Body of pancreas (tissue), 4 donors: ENCODE measurements around the gene TBL1XR1. TPM values are rescaled to one million over a fixed set of nuclear protein-coding genes. Genes with fewer than 3 reads are reported as not detected.

ENCODE experiments used
- ATAC-seq: fragments of 150-250 bp; one replicate; pipeline ENCODE4 v1.9.1; 2016
- DNase-seq, 4 donors: peaks; one replicate each; pipeline ENCODE4 v3.0.0-alpha.2; 2019
- H3K27ac ChIP-seq, 4 donors: fragments of 200-600 bp; sonication (generic); 1 replicate in 3 of 4; 2 replicates in 1 of 4; pipeline versions ENCODE4 v1.5.1 to v1.6.1; 2016 to 2019; ENCODE audit warnings: mild to moderate bottlenecking in 1 of 4, mixed read lengths in 1 of 4, moderate library complexity in 1 of 4
- H3K27me3 ChIP-seq, 2 donors: fragments of 200-600 bp; sonication (generic); one replicate each; pipeline ENCODE4 v1.6.0; 2016; ENCODE audit warnings: mild to moderate bottlenecking in 1 of 2
- H3K36me3 ChIP-seq, 2 donors: fragments of 200-600 bp; sonication (generic); replicated peaks in 1 of 2; 2 replicates each; pipeline ENCODE4 v1.5.1; 2016; ENCODE audit warnings: low read depth in 2 of 2; ENCODE audit not compliant: insufficient read depth in 1 of 2
- H3K4me1 ChIP-seq: fragments of 200-600 bp; sonication (generic); one replicate; pipeline ENCODE4 v1.6.0; 2016
- H3K4me3 ChIP-seq, 2 donors: fragments of 200-600 bp; sonication (generic); 1 replicate in 1 of 2; 2 replicates in 1 of 2; pipeline ENCODE4 v1.5.1; 2016 to 2019
- H3K9me3 ChIP-seq, 3 donors: fragments of 200-600 bp; sonication (generic); 1 replicate in 2 of 3; 2 replicates in 1 of 3; pipeline ENCODE4 v1.5.1; 2016
- POLR2A ChIP-seq, 3 donors: fragments of 450-650 bp; IDR thresholded peaks; one replicate each; pipeline ENCODE4 v1.6.1; 2016; ENCODE audit warnings: antibody characterized with exemption in 3 of 3, mild to moderate bottlenecking in 2 of 3
- WGBS, 2 donors: methylation state at CpG; one replicate each; pipeline ENCODE4 v1.1.5; 2017; 5-methylcytosine and 5-hydroxymethylcytosine counted together
- intact Hi-C: fragments of 100-400 bp; cut with DNase I; formaldehyde crosslinking; loops from one replicate; pipeline ENCODE4 v1.15.1; 2023
- total RNA-seq, 2 donors: library from RNA; depleted of rRNA; stranded (reverse); fragments of >200 nt; gene quantifications; one replicate each; pipeline ENCODE4 v1.1.0, GENCODE V29; 2016
- TF ChIP-seq, protein P1 (sequence below), 7 experiments: fragments of 450-650 bp in 4 of 7; fragments of 200-600 bp in 3 of 7; sonication (generic) in 3 of 7; IDR thresholded peaks; one replicate each; pipeline ENCODE4 v1.5.1; 2016 to 2019; ENCODE audit warnings: antibody characterized with exemption in 7 of 7

TBL1XR1 gene
- total RNA-seq, 2 donors from 2014 or later = 34.3 to 57.9 TPM

DNA sequence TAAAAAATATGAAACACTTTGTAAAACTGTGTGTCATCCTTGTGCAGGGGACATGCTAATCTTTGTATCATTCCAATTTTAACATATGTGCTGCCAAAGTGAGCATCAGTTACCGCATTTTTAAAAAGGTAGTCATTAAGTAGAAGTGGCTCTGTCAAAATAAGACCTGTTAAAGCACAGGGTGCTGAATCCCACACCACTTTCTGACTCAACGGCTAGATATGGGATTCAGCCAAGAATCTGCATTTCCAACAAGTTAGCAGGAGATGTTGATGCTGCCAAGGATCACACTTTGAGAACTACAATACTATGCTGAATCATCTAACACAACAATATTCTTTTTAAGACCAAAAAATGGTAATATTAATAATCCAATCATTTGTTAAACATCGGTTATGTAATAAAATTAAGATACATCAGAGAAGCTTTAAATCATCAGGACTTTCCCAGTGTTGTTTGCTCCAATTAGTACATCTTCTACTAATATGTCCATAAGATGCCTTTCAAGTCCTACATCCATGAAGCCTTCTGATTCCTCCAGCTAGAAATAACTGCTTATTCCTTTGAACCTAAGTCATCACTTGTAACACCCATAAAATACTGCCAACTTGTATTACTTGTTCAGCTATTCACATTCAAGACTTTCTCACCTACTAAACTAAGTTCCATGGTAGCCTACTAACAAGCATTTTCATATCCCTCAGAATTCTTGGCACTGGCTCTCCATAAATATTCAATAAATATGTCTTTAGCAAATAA is 71.1 kb downstream of the TBL1XR1 start:
- no peak for ATAC-seq
- Histone ChIP-seq H3K27me3 (no peaks in the 10 kb centered on the region), H3K27ac (no peak overlapping the region), H3K36me3 (no peaks in the 10 kb centered on the region), H3K9me3 (no peaks in the 10 kb centered on the region), H3K4me3 (no peak overlapping the region), H3K4me1 (peaks cover 57% of the 10 kb centered on the region)
- TF ChIP-seq POLR2A (IDR thresholded peaks at IDR 0.05) = no peak
- TF ChIP-seq, protein P1, sequence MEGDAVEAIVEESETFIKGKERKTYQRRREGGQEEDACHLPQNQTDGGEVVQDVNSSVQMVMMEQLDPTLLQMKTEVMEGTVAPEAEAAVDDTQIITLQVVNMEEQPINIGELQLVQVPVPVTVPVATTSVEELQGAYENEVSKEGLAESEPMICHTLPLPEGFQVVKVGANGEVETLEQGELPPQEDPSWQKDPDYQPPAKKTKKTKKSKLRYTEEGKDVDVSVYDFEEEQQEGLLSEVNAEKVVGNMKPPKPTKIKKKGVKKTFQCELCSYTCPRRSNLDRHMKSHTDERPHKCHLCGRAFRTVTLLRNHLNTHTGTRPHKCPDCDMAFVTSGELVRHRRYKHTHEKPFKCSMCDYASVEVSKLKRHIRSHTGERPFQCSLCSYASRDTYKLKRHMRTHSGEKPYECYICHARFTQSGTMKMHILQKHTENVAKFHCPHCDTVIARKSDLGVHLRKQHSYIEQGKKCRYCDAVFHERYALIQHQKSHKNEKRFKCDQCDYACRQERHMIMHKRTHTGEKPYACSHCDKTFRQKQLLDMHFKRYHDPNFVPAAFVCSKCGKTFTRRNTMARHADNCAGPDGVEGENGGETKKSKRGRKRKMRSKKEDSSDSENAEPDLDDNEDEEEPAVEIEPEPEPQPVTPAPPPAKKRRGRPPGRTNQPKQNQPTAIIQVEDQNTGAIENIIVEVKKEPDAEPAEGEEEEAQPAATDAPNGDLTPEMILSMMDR (IDR thresholded peaks at IDR 0.05) = no peak
- WGBS, 2 donors = 67 to 74% methylated on average over 3 of the region's 3 CpGs
- no peak for DNase-seq
- intact Hi-C loops = no loop called here

DNA sequence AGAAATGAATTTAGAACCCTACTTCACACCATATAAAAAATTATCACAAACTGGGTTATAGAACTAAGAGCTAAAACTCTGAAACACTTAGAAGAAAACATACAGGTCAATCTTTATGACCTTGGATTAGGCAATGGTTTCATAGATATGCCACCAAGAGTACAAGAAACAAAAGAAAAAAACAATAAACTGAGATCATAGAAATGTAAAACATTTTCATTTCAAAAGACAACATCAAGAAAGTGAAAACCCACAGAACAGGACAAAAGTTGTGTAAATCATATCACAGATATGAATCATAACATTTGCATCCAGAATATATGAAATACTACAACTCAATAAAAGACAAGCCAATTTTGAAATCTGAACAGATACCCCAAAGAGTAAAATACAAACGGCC is 72.4 kb downstream of the TBL1XR1 start:
- H3K36me3 ChIP-seq = no peaks in the 10 kb centered on the region
- H3K4me1 ChIP-seq = peaks cover 66% of the 10 kb centered on the region
- intact Hi-C loops = no loop called here
- no peaks in the 10 kb centered on the region for H3K27me3 ChIP-seq
- H3K27ac ChIP-seq = no peak overlapping the region
- no peak for DNase-seq
- H3K4me3 ChIP-seq = no peak overlapping the region
- no peak for ATAC-seq
- 80 to 82% methylated on average over 1 of the region's 1 CpG for WGBS, 2 donors
- H3K9me3 ChIP-seq = no peaks in the 10 kb centered on the region
- TF ChIP-seq POLR2A (IDR thresholded peaks at IDR 0.05) = no peak
- TF ChIP-seq, protein P1 (IDR thresholded peaks at IDR 0.05) = no peak

DNA sequence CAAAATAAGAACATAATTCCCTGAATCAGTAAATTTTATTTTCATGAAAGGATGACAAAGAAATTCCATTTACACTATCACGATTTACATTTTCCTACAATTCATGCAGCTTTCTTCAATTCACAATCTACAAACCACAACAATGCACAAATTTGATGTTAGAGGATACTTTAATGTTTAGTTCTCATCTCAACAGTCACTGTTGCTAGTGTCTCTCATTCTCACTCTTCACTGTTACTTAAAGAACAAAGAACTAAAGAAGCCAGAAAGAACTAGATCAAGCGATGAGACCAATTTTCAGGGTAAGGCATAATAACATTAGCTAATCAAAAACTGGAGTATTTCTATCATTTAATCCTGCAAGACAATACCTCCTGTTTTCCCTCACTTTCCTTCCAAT is 73.5 kb downstream of the TBL1XR1 start:
- WGBS, 2 donors = 85 to 96% methylated on average over 2 of the region's 2 CpGs
- no peaks in the 10 kb centered on the region for H3K9me3 ChIP-seq
- no peak overlapping the region for H3K27ac ChIP-seq
- DNase-seq = no peak
- intact Hi-C loops = no loop called here
- H3K4me1 ChIP-seq = peaks cover 56% of the 10 kb centered on the region
- H3K4me3 ChIP-seq = no peak overlapping the region
- no peaks in the 10 kb centered on the region for H3K36me3 ChIP-seq
- no peak for ATAC-seq
- no peaks in the 10 kb centered on the region for H3K27me3 ChIP-seq
- TF ChIP-seq, protein P1 (IDR thresholded peaks at IDR 0.05) = no peak
- no peak for TF ChIP-seq POLR2A (IDR thresholded peaks at IDR 0.05)

DNA sequence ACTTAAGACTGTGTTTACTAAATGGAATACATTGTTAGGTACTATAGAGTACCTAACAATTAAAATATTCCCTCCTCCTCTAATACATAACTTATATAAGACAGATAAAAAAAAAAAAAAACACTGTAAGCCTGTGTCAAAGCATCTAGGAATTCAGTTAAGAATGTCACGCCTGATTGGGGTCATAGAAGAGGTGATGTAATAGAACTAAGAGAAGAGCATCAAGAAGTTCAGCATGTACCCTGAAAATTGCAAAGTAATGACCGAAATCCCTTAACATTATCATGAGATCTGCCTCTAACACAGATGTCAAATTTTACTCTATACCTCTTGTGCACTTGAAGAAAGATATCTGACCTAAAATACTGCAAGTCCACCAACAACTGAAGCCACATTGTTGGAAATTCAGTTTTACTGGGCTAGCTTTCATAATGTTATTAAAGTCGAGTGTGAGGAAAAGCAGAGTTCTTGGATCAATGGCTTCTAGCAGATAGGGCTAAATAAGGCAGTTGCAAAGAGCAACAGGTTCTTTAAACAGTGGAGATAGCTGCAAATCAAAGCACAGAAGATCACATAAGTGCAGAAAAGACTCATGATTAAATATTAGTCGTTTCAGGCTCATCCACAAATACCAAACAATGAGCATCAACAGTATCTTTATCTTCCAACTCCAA is 75.0 kb downstream of the TBL1XR1 start:
- intact Hi-C loops = no loop called here
- Histone ChIP-seq H3K27me3 (no peaks in the 10 kb centered on the region), H3K9me3 (no peaks in the 10 kb centered on the region), H3K4me3 (no peak overlapping the region), H3K4me1 (peaks cover 52% of the 10 kb centered on the region), H3K36me3 (no peaks in the 10 kb centered on the region), H3K27ac (no peak overlapping the region)
- ATAC-seq = no peak
- DNase-seq = no peak
- TF ChIP-seq, protein P1 (IDR thresholded peaks at IDR 0.05) = no peak
- no peak for TF ChIP-seq POLR2A (IDR thresholded peaks at IDR 0.05)
- 51% methylated on average over 4 of the region's 4 CpGs for WGBS, 2 donors
